Measurements from ENCODE around the gene TRMT61B.
A peak's percentile ranks its signal among the peaks of the same experiment; 100 is the strongest.

Gene TRMT61B

DNA sequence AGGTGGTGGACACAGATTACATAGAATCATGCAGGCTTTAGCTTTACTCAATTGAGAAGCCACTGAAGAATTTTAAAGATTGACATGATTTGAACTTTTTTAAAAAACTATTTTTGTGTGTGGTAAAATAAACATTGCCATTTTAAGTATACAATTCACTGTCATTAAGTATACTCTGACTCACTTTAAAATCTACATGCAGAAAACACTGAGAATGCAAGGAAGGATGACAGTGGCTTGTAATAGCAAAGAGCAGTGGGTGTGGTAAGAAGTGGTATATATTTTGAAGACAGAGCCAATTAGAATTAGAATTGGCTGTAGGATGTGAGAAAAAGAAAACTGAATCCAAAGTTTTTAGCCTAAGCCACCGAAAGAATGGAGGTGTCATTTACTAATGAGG, 14.9 kb downstream of the TRMT61B start:
- DNase-seq = no peak

DNA sequence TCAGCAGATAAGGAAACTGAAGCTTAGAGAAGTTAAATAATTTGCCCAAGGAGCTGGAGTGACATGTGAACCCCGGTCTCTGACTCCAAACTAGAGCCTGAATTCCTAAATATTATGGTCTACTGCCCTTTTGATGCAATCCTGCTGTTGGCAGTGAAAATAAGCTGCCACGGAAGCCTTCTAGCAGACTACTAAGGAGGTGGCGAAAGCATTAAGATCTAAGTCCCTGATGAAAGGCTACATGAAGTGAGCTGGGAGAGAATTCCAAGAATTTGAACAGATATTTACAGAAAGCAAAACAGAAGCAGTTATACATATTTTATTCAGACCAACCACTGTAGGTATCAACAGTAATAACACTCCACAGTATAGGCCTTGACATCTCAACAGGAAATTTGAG, 28.1 kb downstream of the TRMT61B start:
- DNase-seq = no peak

DNA sequence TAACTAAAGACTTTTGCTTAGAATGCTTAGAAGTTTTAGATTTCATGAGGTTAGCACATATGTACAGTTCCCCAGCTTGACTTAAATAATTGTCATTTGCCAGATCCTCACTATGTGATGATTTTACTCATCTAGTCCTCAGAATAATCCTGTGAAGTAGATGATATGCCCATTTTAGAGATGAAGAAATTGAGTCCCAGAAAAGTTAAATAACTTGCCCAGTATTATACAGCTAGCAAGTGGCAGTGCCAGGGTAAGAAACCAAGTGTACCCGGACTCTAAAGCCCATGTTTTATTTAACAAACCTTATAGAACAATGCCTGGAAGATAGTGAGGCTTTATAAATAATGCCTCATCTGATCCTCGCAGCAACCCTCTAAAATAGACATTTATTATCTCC, 31.1 kb downstream of the TRMT61B start:
- no peak for DNase-seq

GRCh38 chr2:28835781-28836180, 34.3 kb downstream of the TRMT61B start:
- no peak for DNase-seq

- no peak for DNase-seq
Observed at GRCh38 chr2:28833740-28834470, 36.2 kb downstream of the TRMT61B start.

DNA sequence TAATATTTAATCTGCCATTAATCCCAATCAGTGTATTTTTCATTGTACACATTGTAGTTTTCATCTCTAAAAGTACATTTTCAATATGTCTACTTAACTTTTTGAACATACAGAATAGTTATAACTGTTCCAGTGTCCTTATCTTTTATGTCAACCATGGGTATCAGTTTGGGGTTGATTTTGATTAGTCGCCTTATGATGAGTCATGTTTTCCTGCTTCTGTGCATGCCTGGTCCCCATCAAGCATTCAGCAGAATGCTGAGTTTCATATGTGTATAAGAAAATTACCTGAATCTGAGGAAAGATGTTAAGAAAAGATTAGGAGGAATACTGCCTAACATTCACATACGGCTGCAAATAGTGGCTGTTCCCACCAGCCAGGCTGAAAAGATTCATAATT, 41.7 kb downstream of the TRMT61B start:
- no peak for DNase-seq

GRCh38 chr2:28824870-28825269, 45.2 kb downstream of the TRMT61B start:
- DNase-seq = no peak

DNA sequence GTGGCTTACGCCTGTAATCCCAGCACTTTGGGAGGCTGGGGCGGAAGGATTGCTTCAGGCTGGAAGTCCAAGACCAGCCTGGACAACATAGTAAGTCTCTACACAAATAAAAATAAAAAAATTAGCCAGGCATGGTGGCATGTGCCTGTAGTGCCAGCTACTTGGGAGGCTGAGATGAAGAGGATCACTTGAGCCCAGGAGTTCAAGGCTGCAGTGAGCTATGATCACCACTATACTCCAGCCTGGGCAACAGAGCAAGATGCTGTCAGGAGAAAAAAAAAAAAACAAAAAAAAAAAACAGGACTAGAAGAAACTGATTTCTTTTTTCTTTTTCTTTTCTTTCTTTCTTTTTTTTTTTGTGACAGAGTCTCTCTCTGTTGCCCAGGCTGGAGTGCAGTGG, 45.9 kb downstream of the TRMT61B start:
- DNase-seq = no peak

DNA sequence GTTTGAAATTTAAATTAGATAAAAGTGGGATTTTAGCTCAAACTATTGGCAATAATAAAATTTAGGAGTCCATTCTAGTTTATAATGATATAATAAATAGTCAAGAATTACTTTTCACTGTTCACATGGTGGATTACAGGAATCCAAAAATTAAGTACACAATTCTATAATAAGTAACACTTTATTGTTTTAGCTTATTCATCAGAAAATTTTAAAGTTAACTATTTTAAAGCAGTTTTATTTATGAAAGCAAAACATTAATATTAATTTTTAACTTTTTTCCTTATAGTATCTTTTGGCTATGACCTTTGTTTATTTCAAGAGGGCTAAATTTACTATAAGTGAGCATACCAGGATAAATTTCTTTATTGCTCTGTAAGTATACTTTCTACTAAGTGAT, 48.1 kb downstream of the TRMT61B start:
- DNase-seq = no peak

DNA sequence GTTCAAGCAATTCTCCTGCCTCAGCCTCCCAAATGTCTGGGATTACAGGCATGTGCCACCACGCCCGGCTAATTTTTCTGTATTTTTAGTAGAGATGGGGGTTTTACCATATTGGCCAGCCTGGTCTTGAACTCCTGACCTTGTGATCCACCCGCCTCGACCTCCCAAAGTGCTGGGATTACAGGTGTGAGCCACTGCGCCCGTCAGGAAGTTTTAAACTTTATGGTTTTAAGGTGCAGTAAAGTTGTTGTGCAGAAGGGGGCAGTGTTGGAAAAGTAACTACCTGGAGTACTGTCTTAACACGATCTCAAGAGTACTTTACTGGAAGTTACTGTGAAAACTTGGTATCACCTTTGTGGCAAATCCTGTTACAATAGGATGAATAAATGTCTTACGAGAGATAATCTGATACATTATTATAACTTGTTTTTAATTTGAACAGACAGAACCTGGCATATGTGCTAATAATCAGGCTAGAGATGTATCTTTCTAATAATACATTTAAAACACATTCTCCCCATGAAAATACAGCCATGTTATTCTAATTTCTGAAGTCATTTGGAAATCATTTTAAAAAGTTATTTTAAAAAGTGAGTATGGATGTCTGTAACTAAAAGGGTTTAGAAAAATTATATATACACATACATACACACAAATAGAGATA, 48.7 kb downstream of the TRMT61B start:
- DNase-seq = peak; percentile 71 to 73

- no peak for DNase-seq
Observed at GRCh38 chr2:28818053-28818452, 52.1 kb downstream of the TRMT61B start.

GRCh38 chr2:28810384-28811285, 59.5 kb downstream of the TRMT61B start, which contains the start of gene SPDYA:
Gene SPDYA, plus strand, starts transcription at chr2:28810834. Its CDS starts 5,181 bp downstream, at chr2:28816015.
- DNase-seq = peak; percentile 70 to 82

DNA sequence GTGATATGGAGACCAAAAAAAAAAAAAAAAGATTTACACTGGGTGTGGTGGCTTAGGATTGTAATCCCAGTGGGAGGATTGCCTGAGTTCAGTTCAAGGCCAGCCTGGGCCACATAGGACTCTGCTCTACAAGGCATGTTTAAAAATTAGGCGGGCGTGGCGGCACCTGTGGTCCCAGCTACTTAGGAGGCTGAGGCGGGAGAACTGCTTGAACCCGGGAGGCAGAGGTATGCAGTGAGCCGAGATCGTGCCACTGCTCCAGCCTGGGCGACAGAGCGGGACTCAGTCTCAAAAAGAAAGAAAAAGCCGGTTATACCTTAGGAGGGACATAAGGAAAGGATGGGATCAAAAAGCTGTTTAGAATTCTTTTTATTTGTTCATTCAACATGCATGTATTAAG, 60.2 kb downstream of the TRMT61B start:
- DNase-seq = no peak

GRCh38 chr2:28802975-28803429, 67.1 kb downstream of the TRMT61B start:
- no peak for DNase-seq

- DNase-seq = no peak
Observed at GRCh38 chr2:28801726-28802125, 68.4 kb downstream of the TRMT61B start.

Measured in stimulated activated CD4-positive, alpha-beta T cell treated with anti-CD3 and anti-CD28 coated beads, Interleukin-2, amount 100 ng/mL, for 48 hours (primary cell).